Esophagus squamous epithelium (tissue), 5 donors: ENCODE results near the gene SETDB2. TPM values are rescaled to one million over a fixed set of nuclear protein-coding genes. Genes with fewer than 3 reads are reported as not detected.
A peak's percentile ranks its signal among the peaks of the same experiment; 100 is the strongest.

ENCODE experiments used
- DNase-seq: peaks from one replicate; lab custom pipeline; 2025; lab: John Stamatoyannopoulos, UW
- H3K27ac ChIP-seq, 4 donors: fragments of 200-600 bp; sonication (generic); one replicate each; pipeline ENCODE4 v1.5.1; 2016 to 2019; ENCODE audit warnings: mild to moderate bottlenecking in 1 of 4
- H3K27me3 ChIP-seq, 4 donors: fragments of 200-600 bp; sonication (generic); 1 replicate in 3 of 4; 2 replicates in 1 of 4; pipeline versions ENCODE4 v1.5.1 to v1.6.0; 2017 to 2021; ENCODE audit warnings: antibody characterized with exemption in 1 of 4
- H3K36me3 ChIP-seq, 3 donors: fragments of 200-600 bp; sonication (generic); one replicate each; pipeline ENCODE4 v1.5.1; 2016 to 2019
- H3K4me1 ChIP-seq, 3 donors: fragments of 200-600 bp; sonication (generic); one replicate each; pipeline ENCODE4 v1.5.1; 2017 to 2019
- H3K4me3 ChIP-seq, 4 donors: fragments of 200-600 bp; sonication (generic); 1 replicate in 3 of 4; 2 replicates in 1 of 4; pipeline ENCODE4 v1.5.1; 2016 to 2019; ENCODE audit warnings: mild to moderate bottlenecking in 2 of 4, moderate library complexity in 1 of 4
- H3K9me3 ChIP-seq, 3 donors: fragments of 200-600 bp; sonication (generic); one replicate each; pipeline ENCODE4 v1.5.1; 2016 to 2019
- CTCF ChIP-seq, 6 experiments: fragments of 450-650 bp in 4 of 6; fragments of 200-600 bp in 2 of 6; sonication (generic) in 2 of 6; IDR thresholded peaks; one replicate each; pipeline ENCODE4 v1.5.1; 2016 to 2019; ENCODE audit warnings: antibody characterized with exemption in 6 of 6, mild to moderate bottlenecking in 4 of 6, moderate library complexity in 4 of 6
- POLR2A ChIP-seq, 4 donors: fragments of 450-650 bp; IDR thresholded peaks; one replicate each; pipeline ENCODE4 v1.6.1; 2017; ENCODE audit warnings: antibody characterized with exemption in 4 of 4, mild to moderate bottlenecking in 4 of 4, moderate library complexity in 3 of 4
- WGBS, 2 donors: methylation state at CpG; one replicate each; pipeline ENCODE4 v1.1.5; 2018; 5-methylcytosine and 5-hydroxymethylcytosine counted together
- intact Hi-C: fragments of 100-400 bp; cut with DNase I; formaldehyde crosslinking; loops from one replicate; pipeline ENCODE4 v1.15.0; 2022
- total RNA-seq, 4 donors: library from RNA; depleted of rRNA; stranded (reverse); fragments of >200 nt; gene quantifications; one replicate each; pipeline ENCODE4 v1.1.0, GENCODE V29; 2016
- donor health status: DM: yes; HTN: yes; CAD: no.

Gene SETDB2
- total RNA-seq, 4 donors from 2014 or later, result 2.3 to 9.0 (median 4.8) TPM

- Histone ChIP-seq H3K36me3 (peaks cover 0 to 35% (median 0%) of the 10 kb centered on the region in 3 donors), H3K4me3 (no peak overlapping the region), H3K27ac (no peak overlapping the region), H3K27me3 (no peaks in the 10 kb centered on the region), H3K9me3 (no peaks in the 10 kb centered on the region), H3K4me1 (no peaks in the 10 kb centered on the region)
- no peak for DNase-seq
- intact Hi-C loops, result no loop called here
- TF ChIP-seq POLR2A (IDR thresholded peaks at IDR 0.05) (no peak), CTCF (IDR thresholded peaks at IDR 0.05) (no peak)
- WGBS, 2 donors, result 61 to 76% methylated on average over 7 of the region's 7 CpGs
Observed at GRCh38 chr13:49533591-49534269, 89.7 kb downstream of the SETDB2 start.

DNA sequence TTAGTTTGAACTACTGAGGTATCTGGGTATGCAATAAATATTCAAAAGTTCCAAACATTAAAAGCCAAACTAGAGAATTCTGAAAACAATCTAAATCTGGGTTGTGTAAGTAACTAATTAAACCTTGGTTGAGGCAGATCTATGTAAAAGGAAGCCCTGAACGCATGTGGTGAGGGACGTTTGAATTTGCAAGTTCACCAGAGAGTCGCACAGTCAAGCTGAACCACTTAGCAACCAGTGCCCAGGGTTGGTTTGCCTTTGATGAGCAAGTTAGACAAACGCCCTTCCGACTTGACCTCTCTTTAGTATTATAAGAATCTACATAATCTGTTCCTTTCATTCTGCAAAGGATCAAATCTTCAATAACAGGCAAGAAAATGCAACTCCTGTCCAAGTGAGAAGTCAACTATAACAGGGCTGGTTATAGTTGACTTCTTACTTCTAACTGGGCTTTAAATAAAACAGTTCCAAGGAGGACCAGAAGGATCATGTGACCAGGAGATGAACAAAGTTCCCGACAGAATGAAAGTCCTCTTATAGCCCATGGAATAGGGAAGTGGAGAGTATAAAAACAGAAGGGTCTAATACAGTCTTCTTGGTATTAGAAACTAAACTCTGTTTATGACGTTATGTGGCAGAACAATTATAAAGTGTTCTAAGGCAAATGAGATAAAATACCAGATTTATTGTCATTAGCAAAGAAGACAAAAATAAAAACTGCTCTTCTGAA, 92.2 kb downstream of the SETDB2 start:
- TF ChIP-seq POLR2A (IDR thresholded peaks at IDR 0.05) (no peak), CTCF (IDR thresholded peaks at IDR 0.05) (no peak)
- no peak overlapping the region for H3K4me3 ChIP-seq
- H3K36me3 ChIP-seq, result peaks cover 0 to 44% (median 0%) of the 10 kb centered on the region in 3 donors
- intact Hi-C loops, result no loop called here
- WGBS, 2 donors, result 66 to 85% methylated on average over 7 of the region's 7 CpGs
- H3K4me1 ChIP-seq, result peaks cover 0 to 19% (median 6%) of the 10 kb centered on the region in 3 donors
- no peaks in the 10 kb centered on the region for H3K9me3 ChIP-seq
- no peak overlapping the region for H3K27ac ChIP-seq
- H3K27me3 ChIP-seq, result no peaks in the 10 kb centered on the region
- DNase-seq, result no peak

GRCh38 chr13:49538404-49538803, 94.3 kb downstream of the SETDB2 start:
- peaks cover 0 to 58% (median 0%) of the 10 kb centered on the region in 3 donors for H3K36me3 ChIP-seq
- no peak overlapping the region for H3K27ac ChIP-seq
- no peaks in the 10 kb centered on the region for H3K9me3 ChIP-seq
- H3K27me3 ChIP-seq, result no peaks in the 10 kb centered on the region
- no peak for DNase-seq
- 84 to 85% methylated on average over 2 of the region's 2 CpGs for whole genome bisulfite sequencing, 2 donors
- peaks cover 0 to 19% (median 6%) of the 10 kb centered on the region in 3 donors for H3K4me1 ChIP-seq
- intact Hi-C loops, result no loop called here
- TF ChIP-seq POLR2A (IDR thresholded peaks at IDR 0.05) (no peak), CTCF (IDR thresholded peaks at IDR 0.05) (no peak)
- no peak overlapping the region for H3K4me3 ChIP-seq

DNA sequence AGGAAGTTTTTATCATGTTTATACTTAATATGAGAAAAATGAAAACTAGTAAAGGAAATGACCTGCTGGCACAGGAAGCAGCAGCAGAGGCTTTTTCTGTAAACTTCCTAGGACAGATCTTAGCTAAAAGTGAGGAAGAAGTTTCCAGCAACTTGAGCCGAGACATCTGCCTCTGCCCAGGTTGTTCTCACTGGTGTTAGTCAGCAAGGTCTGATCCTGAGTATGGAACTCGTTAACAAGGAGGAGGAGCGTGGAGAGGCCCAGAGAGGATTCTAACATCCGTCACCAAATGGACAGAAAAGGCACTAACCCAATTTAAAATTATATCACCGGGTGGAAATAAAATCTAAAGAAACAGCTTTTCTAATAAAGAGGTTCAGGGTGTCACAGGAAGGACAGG, 95.2 kb downstream of the SETDB2 start:
- intact Hi-C loops, result no loop called here
- 65 to 82% methylated on average over 5 of the region's 5 CpGs for WGBS, 2 donors
- Histone ChIP-seq H3K4me3 (no peak overlapping the region), H3K9me3 (no peaks in the 10 kb centered on the region), H3K36me3 (peaks cover 0 to 58% (median 0%) of the 10 kb centered on the region in 3 donors), H3K27me3 (no peaks in the 10 kb centered on the region), H3K27ac (peak overlapping the region in 1 of 4 donors; percentile 14), H3K4me1 (peaks cover 0 to 19% (median 6%) of the 10 kb centered on the region in 3 donors)
- TF ChIP-seq CTCF (IDR thresholded peaks at IDR 0.05) (no peak), POLR2A (IDR thresholded peaks at IDR 0.05) (no peak)
- DNase-seq, result no peak

DNA sequence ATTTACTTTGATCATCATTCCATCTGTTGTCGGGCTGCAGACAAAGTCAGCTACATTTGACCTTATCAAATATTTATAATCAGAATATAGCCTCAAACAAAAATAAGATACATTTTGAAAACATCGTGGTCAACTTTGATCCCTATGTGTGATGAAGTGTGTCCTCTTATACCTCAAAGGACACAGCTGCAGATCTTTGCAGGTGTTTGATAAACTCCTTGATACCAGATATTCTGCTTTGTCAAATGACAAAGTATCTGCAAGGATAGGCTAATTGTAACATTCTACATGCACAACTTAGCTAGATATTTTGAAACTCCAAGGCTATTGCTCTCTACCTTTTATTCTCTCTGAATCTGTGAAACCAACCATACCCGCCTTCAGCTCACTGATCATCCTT, 95.7 kb downstream of the SETDB2 start:
- no peak overlapping the region for H3K4me3 ChIP-seq
- intact Hi-C loops, result no loop called here
- DNase-seq, result no peak
- H3K9me3 ChIP-seq, result no peaks in the 10 kb centered on the region
- H3K4me1 ChIP-seq, result peaks cover 0 to 19% (median 6%) of the 10 kb centered on the region in 3 donors
- H3K27ac ChIP-seq, result peak overlapping the region in 3 of 4 donors; percentile 7 to 58 (median 14)
- 76 to 89% methylated on average over 3 of the region's 3 CpGs for WGBS, 2 donors
- H3K36me3 ChIP-seq, result peaks cover 0 to 62% (median 0%) of the 10 kb centered on the region in 3 donors
- H3K27me3 ChIP-seq, result no peaks in the 10 kb centered on the region
- TF ChIP-seq CTCF (IDR thresholded peaks at IDR 0.05), result no peak
- TF ChIP-seq POLR2A (IDR thresholded peaks at IDR 0.05), result no peak
